Measurements from ENCODE around the gene ADM2.
"Not testable (repeated sequence)": the region's sequence is repeated elsewhere in the genome, so short reads cannot be mapped to it uniquely, and the experiment has no call there.

The ADM2 gene

DNA sequence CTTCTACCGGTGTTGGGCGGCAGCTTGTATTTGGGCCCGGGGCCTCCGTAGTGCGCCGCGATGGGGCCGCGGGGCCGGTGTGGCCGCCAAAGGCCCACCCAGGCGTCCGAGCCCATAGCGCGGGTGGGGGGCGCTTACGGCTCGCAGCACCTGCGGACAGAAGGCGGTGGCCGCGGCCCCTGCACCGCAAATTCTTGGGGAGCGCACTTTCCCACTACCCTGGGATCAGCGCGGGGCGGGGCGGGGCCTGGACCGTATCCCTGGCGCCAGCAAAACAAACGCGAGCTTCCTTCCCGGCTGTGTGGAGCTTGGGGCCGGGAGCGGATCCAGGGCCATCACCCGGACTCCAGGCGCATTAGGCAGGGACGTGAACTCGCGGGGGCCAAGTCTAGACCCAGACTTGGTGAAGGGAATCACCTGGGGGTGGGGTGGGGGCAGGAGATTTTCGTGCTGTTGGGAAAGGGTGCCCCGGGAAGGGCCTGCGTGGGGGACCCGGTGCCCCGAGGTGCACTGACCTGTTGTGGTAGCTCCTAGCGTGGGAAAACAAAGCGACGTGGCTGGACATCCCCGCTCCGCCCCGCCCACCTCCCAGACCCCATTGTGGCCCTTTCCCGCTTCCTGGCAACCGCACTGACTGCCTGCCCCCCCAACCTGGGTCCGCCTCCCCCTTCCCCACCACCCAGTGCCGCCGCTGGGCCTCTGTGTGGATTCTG is 50.8 kb downstream of the ADM2 start:
- TF ChIP-seq, protein P1, sequence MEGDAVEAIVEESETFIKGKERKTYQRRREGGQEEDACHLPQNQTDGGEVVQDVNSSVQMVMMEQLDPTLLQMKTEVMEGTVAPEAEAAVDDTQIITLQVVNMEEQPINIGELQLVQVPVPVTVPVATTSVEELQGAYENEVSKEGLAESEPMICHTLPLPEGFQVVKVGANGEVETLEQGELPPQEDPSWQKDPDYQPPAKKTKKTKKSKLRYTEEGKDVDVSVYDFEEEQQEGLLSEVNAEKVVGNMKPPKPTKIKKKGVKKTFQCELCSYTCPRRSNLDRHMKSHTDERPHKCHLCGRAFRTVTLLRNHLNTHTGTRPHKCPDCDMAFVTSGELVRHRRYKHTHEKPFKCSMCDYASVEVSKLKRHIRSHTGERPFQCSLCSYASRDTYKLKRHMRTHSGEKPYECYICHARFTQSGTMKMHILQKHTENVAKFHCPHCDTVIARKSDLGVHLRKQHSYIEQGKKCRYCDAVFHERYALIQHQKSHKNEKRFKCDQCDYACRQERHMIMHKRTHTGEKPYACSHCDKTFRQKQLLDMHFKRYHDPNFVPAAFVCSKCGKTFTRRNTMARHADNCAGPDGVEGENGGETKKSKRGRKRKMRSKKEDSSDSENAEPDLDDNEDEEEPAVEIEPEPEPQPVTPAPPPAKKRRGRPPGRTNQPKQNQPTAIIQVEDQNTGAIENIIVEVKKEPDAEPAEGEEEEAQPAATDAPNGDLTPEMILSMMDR (IDR thresholded peaks at IDR 0.05; ENCODE audit: borderline replicate concordance, insufficient read depth, low read depth, low read length), result no peak
- peak overlapping the region; percentile 82 for H3K4me3 ChIP-seq (ENCODE audit: low read depth, low read length)

DNA sequence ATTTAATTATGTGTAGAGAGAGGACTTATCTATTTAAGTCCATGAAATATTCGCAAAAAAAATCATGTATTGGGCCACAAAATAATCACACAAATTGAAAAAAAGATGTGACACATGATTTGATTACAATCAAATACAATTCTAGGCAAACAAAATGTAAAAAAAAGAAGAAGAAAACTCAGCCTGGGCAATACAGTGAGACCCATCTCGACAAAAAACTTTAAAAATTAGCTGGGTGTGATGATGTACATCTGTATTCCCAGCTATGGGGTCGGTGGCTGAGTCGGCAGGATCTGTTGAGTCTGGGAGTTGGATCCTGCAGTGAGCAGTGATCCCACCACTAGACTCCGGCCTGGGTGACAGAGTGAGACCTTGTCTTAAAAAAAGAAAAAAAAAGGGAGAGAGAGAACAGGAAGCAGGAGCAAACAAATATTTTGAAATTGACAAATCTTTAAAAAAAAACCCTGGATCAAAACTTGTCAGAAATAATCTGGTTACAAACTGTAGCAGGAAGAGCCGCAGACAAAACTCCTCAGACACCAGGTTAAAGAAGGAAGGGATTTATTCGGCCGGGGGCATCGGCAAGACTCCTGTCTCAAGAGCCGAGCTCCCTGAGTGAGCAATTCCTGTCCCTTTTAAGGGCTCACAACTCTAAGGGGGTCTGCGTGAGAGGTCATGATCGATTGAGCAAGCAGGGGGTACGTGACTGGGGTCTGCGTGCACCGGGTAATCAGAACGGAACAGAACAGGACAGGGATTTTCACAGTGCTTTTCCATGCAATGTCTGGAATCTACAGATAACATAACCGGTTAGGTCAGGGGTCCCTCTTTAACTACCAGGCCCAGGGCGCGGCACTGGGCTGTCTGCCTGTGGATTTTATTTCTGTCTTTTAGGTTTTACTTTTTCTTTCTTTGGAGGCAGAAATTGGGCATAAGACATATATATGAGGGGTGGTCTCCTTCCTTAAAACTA is 51.8 kb downstream of the ADM2 start:
- TF ChIP-seq, protein P1 (IDR thresholded peaks at IDR 0.05; ENCODE audit: borderline replicate concordance, insufficient read depth, low read depth, low read length), result no peak

DNA sequence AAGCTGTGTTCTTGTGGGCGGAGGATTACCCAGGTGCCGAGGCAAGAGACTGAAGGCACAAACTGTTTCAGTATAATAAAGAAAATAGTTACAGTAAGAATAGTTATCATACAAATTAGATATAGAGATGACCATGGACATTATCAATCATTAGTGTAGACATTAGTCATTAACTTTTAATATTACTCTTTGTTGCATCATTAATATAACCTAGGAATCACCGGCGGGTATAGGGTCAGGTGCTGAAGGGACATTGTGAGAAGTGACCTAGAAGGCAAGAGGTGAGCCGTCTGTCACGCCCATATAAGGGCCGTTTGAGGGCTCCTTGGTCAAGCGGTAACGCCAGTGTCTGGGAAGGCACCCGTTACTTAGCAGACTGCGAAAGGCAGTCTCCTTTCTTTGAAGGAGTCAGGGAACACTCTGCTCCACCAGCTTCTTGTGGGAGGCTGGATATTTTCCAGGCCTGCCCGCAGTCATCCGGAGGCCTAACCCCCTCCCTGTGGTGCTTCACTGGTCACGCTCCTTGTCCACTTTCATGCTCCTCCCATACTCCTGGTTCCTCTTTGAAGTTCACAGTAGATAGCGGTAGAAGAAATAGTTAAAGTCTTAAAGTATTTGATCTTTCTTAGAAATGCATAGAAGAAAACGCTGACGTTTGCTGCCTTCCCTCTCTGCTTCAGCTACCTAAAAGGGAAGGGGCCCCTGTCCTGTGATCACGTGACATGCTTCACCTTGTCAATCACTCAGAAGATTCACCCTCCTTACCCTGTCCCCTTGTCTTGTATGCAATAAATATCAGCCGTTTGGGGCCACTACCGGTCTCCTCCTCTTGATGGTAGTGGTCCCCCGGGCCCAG is 52.7 kb downstream of the ADM2 start:
- H3K4me3 ChIP-seq (ENCODE audit: low read depth, low read length), result not testable (repeated sequence)

More for the DNA sequence above, 51.8 kb downstream of the ADM2 start:
- no peak overlapping the region for H3K4me3 ChIP-seq (ENCODE audit: low read depth, low read length)

DNA sequence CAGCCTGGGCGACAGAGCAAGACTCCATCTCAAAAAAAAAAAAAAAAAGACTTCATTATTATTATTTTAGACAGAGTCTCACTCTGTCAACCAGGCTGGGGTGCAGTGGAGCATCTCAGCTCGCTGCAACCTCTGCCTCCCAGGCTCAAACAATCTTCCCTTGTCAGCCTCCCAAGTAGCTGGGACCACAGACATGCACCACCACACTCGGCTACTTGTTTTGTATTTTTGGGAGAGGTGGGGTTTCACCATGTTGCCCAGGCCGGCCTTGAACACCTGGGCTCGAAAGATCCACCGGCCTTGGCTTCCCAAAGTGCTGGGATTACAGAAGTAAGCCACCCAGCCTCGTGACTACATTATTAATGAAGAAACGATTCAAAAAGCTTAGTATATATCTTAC is 53.8 kb downstream of the ADM2 start:
- TF ChIP-seq, protein P1 (IDR thresholded peaks at IDR 0.05; ENCODE audit: borderline replicate concordance, insufficient read depth, low read depth, low read length), result no peak
- no peak overlapping the region for H3K4me3 ChIP-seq (ENCODE audit: low read depth, low read length)
